Hematopoietic multipotent progenitor cell treated with erythropoietin and hydrocortisone succinate and interleukin-3 and kit ligand, for 8 days (in vitro differentiated cells): Measurements from ENCODE around the gene WWOX.
A peak's percentile ranks its signal among the peaks of the same experiment; 100 is the strongest.

Source experiments
- DNase-seq: peaks from one replicate; pipeline ENCODE4 v3.0.0-alpha.2; 2015

WWOX gene

DNA sequence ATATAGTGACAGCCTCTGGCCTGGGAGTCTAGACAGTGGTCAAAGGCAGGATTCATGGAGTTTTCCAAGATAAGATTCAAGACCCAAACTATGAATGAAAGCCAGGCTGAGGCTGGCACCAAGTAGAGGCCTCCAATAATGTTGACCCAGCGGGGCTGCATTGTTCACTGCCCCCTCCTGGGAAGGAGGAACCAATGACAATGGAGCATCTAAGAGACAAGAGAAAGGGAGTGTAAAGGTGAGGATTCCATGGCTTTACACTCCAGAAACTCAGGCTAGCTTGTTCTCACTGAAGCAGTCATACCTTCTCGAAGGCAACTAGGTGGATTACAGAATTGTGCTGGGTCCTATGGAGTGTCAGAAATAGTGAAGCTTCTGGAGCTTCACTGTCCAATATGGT, 380.3 kb downstream of the WWOX start:
- no peak for DNase-seq

DNA sequence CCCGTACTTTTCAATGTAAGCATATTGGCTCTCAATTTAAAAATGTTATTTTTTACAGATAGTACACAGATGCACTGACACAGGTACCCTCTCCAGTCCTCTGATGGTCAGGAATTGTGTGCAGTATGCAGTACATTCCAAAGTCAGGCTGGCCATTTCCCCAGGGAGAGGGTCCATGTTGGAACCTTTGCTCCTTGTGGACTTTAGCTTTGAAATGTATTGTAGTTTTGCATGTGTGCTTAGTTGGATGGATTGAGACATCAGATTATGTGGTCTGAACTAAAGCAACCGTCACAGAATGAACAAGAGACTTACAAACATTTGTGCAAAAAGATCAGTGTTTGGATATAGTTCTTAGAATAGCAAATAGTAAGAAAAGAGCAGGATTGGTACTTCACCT, 381.1 kb downstream of the WWOX start:
- no peak for DNase-seq

DNA sequence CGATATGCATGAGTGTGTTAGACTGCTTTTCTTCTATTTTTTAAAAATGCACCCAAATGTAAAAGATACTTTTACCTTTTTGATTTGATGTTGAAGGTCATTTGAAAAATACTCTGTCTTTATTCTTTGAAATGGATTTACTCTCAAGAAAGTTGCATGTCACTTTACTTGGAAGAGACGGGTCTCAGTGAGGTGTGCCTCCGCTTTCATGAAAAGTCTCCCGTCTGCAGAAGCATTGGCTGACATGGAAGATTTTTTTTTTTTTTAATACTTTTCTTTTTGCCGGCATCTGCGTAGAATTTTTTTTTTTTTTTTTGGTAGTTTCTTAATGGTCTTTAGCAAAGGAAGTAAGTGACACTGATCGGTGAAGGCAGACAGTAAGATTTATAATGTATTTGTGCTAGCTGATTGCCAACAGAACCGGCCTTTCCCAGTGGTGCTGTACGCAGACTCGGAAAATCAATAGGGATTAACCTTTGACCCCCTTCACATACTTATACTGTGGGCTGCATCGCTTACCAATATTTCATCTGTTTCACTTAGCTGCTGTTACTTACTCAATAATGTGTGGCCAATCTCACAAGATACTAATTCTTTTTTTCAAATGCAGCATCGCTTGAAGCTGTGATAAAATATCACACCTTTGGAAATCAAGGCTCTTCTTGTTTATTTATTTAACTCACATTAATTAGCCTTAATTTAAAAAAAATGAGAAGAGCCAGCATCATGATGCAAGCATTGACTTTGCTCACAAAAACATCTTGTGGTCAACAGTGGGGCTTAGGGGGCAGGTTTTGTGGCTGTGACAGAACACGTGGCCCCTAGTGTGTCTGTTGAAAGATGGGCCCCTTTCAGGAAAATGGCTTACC, 383.9 kb downstream of the WWOX start:
- DNase-seq: no peak

DNA sequence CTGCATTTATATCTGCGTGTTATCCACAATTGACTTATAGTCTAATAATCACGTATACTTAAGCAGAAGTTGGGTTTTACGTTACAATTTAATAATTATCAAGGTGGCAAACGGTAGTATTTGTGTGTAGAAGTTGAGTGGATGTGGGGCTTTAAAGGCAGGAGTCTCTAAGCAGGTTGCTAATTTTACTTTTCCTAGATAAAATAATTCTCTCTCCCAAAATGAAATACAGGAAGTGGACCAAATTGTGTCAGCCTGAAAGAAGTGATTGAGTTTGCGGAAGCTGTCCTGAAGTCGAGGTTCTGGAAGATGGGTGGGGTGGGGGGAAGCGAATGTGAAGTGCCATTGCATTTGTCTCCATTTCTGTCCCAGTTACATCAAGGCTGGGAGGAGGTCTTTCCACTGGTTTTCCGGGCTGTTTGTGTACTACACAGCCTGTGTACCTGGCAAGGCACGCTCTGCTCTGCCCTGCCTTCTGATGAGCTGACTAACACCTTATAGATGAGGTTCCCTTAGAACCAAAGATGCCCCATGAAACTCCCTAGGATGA, 385.1 kb downstream of the WWOX start:
- no peak for DNase-seq

DNA sequence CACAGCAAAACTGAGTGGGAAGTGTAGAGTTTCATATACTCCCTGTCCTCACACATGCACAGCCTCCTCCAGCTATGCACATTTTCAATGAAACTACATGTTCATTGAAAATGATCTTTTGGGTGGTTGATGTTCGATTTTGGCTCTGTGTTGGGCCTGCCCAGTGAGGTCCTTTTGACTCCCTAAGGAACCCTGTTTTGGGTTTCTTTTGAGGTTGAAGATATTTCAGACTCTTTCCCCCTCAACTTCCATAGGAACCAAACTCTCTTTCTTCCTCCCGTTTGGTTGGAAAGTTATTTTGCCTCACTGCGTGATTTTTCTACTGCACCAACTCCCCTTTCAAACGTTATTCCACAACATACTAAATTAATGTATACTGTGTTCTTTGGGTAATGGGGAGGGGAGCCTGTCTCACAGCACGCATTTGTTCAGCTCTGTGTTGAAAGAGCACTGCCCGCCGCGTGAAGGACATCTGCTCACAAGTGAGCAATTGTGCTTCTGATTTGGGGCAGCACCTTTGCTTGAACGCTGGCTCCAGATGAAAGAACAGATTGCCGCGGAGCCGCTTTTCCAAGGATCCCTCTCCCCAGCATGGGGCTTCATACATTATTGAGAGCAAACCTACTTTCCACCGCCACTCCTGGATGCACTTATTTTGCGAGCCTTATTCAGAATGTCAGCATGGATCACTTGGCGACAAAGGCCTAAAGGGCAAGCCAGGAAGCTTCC, 385.9 kb downstream of the WWOX start:
- no peak for DNase-seq

DNA sequence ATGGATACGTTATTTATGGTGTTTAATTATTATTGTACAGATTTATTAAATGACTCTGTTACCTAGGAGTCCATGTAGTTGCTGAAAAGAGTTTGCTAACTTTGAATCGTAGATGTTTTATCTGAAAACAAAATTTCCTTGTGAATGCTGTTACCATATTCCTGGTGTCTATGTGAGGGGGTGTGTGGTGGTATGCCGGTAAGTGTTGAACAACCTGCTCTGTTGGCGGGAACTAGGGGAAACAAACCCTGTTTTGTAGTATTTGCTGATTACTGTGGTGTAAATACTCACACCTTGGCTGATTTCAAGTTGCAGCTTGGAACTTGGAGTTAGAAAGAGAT, 386.4 kb downstream of the WWOX start:
- no peak for DNase-seq

DNA sequence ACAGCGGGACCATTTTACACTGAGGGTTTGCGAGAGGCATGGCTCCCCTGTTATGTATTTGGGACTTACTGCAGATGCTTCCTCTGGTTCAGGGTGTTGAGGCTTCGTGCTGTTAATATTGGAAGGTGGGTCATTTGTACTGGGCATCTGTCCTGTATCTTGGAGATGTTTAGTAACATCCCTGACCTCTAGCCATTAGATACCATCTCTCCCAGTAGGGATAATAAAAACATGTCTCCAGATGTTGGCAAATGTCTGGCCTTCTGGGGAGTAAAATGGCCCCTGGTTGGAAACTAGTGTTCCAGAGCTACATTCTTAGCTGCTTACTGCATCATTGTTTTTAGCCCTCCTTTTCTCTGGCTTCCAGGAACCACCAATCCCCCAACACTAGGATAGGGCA, 388.0 kb downstream of the WWOX start:
- DNase-seq: no peak

DNA sequence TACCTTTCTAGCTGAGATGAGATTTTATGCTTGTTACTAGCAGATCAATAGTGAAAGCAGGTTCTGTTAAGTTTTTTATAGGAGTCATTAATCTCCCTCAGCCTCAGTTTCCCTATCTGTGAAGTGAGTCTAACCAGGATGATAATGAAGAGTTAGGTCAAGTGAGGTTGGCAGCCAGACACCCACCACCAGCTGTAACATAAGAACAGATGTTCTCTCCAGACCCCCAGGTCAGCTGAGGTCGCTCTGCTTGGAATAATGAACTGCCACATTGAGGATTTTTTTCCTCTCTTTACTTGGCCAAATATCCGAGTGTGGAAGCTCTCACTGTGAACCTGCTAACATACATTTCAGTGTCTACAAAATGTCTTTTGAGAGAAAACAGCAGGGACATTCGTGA, 389.6 kb downstream of the WWOX start:
- DNase-seq: no peak

DNA sequence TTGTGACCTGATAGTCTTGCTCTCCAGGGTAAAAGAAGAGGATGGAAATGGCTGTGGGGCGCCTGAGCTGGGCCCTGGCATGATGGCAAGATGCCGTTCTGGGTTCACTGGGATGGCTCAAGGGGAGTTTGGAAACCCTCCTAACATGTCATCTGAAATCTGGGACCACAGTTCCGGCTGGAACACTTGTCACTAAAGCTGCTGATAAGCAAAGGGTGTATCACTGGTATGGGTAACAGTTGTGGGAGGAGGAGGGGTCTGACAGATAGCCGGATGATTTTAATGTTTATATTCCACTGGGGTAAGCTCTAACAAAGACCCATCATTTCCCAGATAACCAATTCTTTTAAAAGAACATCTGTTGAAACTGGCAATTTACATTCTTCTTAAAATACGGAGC, 390.2 kb downstream of the WWOX start:
- no peak for DNase-seq

DNA sequence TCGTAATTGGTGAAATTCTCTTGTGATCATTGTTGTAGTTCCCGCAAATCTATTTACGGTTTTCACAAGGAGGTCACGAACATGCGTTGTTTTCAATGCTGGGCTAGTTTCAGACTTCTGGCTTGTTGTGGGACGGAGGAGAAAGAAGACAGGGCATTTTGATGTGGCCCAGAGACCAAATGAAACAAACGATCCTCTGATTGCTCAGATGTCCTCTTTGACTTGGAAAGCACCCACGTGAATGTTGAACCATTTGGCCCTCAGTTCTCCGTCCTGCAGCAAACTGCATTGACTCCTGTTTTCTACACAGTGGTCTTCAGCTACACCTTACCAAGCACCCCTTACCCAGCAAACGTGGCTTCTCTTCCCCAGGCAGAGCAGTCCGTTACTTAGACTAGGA, 391.0 kb downstream of the WWOX start:
- DNase-seq: no peak

DNA sequence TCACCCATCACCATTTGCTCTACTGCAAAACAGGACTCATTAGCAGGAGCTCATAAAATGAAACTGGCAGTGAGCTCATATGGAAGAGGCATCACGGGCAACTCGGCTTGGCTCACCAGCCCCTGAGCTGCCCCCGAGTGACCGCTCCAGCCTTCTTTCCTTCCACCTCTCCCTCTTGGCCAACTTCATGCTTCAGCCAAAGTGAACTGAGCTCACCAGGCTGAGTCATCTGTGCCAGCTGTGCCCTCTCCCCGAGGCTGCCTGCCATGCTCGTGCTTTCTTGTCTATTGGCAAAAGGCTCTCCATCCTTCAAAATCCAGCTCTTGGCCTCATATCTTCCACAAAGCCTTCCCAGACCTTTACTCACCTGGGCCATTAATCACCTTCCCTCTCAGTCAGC, 391.4 kb downstream of the WWOX start:
- DNase-seq: no peak

DNA sequence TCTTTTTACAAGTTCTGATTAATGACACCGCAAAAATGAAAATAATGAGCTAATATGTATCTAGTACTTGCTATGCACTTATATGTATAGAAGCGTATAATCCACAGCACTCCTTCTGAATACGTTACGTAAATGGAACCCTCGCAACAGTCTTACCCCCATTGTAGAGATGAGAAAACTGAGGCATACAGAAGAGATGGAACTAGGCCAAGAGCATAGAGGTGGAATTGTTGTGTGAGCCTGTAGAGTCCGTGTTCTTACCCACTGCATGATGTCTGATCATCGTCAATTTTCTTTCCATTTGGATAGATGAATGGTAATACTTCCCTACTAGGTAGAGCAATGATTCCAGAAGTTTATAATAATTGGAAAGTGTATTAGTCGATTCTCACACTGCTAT, 394.1 kb downstream of the WWOX start:
- no peak for DNase-seq

DNA sequence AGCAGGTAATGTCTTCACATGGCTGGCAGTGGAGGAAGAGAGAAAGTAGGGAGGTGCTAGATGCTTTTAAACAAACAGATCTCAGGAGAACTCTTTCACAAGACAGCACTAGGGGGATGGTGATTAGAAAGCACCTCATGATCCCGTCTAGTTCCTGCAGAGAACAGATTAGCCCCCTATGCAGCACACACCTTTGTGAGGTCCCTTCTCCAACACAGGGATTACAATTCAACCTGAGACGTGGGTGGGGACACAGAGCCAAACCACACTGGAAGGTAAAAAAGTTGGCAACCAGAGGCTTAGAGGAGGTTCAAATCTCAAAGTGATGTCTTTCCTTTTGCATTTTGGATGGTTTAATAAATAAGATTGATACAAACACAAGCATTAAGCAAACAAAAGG, 394.7 kb downstream of the WWOX start:
- no peak for DNase-seq

DNA sequence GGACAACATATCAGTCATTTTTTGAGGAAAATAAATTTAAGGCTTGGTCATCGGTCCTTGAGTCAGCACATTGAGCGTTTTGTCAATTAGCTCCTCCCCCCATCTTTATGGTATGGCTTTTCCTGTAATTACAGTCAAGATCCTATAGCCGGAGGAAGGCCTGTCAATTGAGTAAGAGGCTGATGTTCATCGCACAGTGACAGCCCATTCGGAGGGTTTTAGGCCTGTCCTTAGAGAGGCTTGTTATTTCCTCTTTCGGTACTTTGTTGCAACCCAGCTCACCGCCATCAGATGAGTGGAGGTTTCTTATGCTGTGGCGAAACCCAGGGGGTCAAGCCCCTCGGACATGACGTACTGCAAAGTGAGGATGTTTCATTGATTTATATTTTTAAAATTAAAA, 395.2 kb downstream of the WWOX start:
- no peak for DNase-seq

DNA sequence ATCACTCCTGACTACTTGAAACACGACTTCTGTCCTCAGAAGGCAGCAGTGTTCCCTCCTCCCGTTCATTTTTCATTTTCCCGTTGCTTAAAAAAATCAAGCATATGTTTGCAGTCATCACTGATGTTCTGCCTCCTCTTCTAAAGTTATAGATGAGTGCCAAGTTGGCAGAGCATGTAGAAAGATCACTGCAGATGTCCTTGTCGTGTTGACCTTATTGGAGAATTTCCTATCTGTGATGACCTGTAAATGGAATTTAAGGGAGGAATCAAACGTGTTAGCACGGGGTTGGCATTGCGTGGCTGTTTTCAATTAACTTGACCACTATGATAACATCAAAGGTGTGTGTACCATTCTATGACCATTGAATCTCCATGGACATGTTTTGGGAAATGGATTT, 396.7 kb downstream of the WWOX start:
- DNase-seq: no peak

DNA sequence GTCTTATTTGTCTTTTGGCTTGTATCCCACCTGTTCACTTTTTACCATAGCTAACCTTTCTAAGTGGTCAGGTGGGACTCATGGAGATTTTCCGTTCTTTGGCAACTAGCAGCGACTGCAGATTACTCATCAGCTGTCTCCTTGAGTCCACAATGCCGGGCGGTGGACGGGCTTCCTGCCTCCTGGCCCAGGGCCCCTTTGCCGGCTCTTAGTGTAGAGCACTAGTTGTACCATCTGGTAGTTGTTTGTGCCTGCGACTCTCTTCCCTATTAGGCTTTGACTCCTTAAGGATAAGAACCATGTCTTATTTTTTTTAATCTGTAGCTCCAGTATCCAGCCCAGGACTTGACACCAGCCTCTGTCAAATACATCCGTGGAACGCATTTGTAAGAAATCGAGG, 399.9 kb downstream of the WWOX start:
- no peak for DNase-seq

DNA sequence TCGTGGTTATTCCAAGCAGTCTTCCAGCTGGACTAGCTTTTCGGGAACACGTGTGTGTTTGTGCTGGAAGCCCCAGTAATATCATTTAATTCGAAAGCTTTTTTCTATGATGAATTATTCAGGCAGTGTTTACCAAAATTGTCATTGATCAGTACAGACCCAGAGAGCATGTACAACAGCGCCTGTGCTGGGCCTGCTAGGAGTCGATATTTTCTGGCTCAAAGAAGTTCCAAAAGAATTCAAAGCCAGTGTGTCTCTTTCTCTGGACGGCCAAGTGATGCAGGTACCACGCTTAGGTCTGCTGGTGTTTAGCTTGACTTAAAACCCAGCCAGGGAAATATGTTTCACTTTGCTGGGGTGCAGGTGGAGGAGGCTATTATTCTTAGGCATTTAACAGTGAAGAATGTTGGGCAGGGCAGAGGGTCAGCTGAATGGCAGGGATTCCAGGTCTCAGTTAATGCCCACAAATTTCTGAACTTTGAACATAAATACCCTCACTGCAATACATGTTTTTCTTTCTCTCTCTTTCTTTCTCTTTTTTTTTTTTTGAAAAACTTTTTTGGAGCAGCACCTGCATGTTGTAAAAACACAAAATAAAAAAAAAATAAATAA, 401.3 kb downstream of the WWOX start:
- no peak for DNase-seq

DNA sequence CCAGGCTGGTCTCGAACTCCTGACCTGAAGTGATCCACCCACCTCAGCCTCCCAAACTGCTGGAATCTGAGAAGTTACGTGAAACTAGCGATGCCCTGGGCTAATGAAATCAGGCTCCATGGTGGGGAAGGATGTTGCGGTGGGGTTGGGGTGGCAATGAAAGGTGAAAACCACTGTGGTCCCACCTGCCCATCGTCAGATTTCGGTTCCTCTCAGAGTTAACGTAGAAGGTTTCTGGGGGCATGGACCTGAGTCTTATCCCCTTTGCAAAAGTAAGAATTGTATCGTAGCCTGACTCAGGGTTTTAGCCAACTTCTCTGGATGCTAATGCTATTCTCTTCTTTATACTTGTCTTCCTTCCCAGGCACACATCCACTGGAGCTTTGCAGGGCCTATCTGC, 402.3 kb downstream of the WWOX start:
- no peak for DNase-seq

DNA sequence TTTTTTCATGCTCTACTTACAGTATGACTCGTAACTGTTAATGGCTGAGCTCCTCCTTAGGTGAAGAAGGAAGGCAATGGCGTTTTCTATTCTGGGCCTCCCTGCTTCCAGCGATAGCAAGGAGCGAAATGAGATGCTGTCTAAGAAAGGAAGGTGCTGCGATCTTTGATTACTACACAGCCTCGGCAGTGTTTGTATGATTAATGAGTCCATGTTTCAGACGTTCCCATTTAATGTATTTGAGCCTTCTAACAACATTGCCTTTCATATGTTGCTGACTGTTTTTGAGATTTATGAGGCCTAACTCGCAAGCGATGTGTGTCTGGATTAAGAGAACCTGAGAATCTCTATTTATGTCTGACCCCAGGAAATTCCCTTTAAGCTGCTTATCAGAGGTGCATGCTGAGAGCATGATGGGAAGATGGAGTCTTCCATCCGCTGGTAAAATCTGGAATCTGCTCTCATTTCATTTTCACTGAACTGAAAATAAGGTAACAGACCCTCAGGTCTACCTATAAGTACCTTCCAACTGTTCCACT, 403.4 kb downstream of the WWOX start:
- DNase-seq: no peak

DNA sequence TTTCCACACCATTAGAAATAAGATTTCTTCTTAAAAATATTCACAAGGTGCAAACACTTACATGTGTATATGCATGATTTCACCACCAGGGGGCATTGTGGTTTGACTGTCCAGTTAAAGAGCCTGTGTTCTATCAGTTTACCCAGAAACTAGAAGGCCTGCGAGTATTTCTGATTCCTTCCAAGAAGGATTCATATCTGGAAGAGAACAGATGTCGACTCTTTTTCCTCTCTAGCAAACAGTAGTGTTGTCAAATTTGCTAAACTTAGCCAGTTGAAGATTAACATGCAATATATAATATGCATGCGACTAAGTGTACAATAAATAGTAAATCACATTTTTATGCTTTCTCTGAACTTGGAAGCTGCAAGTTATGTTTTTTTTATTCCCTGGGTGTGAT, 404.1 kb downstream of the WWOX start:
- peak; percentile 82 for DNase-seq

DNA sequence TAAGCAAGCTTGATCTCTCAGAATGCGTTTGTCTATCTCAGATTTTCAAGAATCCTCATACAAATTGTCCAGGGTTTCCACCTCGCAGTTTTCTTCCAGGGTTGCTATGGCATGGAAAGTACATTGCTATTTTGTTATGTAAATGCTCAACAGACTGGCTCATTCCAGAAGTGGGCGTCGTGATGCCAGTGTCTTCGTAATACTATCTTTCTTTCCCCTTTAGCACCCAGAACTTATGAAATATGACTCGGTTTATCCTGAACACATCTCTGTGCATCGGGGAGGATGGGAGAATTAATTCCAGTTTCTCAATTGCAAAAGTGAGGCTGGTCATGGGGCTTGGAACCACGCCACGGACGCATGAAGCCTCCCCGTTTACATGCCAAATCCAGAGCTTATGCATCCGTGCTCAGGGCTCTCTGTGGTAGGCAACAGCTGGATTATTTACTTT, 405.0 kb downstream of the WWOX start:
- no peak for DNase-seq

DNA sequence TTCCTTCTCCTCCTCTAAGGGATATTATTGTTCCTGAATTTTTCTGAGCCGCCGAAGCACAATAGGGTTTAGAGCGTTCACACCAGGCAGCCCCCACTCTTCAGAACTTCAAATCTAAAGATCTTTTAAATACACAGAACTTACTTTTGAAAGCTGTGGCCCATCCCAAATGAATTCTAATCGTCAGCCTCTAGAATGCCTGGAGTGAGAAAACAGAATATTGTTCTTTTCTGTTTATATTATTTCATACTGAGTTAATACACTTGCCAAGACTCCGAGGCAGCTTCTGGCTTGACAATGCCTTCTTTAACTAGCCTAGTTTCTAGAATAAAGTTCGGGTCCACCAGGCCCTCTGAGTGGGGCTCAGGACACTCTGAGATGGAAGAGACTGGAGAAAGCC, 405.6 kb downstream of the WWOX start:
- DNase-seq: no peak

DNA sequence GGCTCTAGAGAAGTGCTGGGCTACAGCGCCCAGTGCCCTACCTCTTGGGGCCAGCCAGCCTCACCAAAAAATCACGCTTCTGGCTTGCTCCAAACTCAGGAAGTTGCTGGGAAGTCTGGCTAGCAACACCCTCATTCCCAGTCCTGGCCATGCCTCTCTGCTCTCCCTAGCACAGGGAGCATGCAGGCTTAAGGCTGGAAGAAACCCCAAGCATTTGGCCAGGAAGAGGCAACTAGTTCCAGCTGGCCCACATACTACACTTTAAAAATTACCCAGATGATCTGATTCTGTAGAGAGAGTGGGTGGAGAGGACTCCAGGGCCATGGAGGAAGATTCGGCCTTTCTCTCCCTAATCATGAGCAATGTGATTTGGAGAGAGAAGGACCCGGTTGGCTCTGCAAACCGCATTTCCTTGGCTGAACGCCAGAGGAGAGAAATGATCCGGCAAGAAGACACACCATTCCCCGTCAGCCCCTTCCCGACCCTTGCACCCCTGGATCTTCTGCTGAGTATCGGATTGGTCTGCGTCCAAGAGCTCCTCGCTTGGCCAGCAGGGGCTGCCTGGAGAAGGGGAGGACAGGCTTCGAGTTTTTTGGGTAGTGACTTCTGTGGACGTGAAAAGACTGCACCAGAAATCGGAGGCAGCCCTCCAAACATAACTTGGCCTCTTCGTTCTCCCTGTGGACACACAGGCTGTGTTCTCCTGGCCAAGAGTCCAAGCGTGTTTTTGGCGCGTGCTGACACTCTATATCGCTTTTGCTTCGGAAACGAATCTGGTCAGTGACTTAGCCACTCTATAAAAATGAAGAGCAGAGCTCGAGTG, 406.3 kb downstream of the WWOX start:
- DNase-seq: no peak
